Left lobe of liver (tissue), 2 donors: Measurements from ENCODE around the gene BCL7A. TPM values are rescaled to one million over a fixed set of nuclear protein-coding genes. Genes with fewer than 3 reads are reported as not detected.
"Not testable (repeated sequence)": the region's sequence is repeated elsewhere in the genome, so short reads cannot be mapped to it uniquely, and the experiment has no call there.

Experiments used
- ATAC-seq: fragments of 200-7000 bp; cut with Tn5 transposase; one replicate; pipeline ENCODE4 v1.9.1; 2020; ENCODE audit warnings: mild to moderate bottlenecking, moderate library complexity
- DNase-seq: peaks from one replicate; pipeline ENCODE4 v3.0.0-alpha.2; 2020; ENCODE audit warnings: low spot score
- total RNA-seq: library from RNA; stranded (reverse); gene quantifications from one replicate; pipeline ENCODE4 v1.2.1, GENCODE V29; 2021
- donor health status: DM: no; HTN: no; CAD: no; lungs with moderate emphysema.
- donor health status: DM: no; HTN: yes; CAD: no.

BCL7A gene
- total RNA-seq = 5.2 TPM

DNA sequence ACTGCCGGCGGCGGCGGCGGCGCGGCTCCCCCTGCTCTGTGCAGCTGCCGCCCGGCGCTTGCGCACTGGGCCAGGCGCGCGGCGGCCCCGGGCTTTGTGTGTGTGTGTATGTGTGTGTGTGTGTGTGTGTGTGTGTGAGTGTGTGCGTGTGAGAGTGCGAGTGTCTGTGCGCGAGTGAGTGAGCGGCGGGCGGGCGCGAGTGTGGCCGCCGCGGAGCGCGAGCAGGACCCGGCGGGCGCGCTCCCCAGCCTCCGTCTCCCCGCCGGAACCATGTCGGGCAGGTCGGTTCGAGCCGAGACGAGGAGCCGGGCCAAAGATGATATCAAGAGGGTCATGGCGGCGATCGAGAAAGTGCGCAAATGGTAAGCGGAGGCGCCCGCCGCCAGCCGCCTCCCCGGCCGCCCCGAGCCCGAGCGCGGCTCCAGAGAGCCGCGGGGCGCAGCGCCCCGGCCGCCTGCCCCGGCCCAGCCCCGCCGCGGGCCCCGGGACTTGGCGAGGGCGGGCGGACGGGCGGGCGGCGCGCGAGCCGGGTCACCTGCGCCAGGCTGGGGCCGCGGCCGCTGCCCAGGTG is at the start of gene BCL7A:
Gene BCL7A, plus strand, starts transcription at position 63 of the 571 bp plus-strand sequence. Its CDS starts 208 bp downstream, at position 271.
- ATAC-seq (peak; percentile 74), DNase-seq (peak; percentile 80)

DNA sequence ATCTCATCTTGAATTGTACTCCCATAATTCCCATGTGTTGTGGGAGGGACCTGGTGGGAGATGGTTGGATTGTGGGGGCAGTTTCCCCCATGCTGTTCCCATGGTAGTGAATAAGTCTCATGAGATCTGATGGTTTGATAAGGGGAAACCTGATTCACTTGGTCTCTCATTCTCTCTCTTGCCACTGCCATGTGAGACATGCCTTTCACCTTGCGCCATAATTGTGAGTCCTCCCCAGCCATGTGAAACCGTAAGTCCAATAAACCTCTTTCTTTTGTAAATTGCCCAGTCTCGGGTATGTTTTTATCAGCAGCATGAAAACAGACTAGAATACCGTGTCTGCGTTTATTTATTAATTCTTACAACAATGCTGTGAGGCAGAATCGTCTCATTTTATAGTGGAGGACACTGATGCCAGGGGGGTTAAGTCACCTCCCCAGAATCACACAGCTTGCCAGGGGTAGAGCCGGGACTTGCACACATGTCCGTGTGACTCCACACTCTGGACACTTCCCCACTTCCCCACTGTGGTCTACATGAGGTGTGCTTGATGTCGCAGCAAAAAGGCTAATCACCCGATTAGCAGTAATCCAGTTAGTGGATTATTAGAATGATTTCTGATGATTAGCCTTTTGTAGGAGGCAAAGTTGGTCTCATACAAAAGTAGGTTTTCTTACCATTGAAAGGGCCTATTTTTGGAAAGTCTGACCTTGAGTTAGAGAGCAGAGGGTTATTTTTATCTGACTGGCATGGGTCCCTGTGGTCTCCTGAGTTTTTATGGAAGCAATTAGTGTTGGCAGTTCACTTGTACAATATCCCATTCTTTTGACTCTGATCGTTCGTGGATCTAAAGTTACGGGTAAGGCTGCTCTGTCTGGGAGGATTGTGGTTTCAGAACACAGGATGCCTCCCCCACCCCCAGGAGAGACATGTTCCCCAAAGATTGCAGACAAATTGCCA is 47.4 kb upstream of the BCL7A start:
- DNase-seq (no peak), ATAC-seq (no peak)

DNA sequence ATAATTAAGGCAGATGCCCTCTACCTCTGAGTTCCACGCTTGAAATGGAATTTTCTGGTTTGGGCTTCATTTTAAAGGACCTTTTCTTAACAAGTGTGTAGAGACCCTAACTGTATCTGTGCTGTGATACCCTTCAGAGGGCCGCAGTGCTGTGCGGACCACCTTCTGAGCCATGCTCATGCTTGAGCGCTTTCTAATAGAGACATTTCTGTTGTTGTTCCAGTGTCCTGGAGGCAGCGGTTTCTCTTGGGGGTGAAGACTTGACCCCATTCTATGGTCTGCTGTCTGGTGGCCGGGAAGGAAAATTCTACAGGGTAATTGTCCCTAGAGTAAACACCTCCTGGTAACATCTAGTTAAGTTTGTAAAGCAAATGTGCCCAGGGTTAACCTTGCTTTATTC is 46.7 kb upstream of the BCL7A start:
- DNase-seq (no peak), ATAC-seq (no peak)

DNA sequence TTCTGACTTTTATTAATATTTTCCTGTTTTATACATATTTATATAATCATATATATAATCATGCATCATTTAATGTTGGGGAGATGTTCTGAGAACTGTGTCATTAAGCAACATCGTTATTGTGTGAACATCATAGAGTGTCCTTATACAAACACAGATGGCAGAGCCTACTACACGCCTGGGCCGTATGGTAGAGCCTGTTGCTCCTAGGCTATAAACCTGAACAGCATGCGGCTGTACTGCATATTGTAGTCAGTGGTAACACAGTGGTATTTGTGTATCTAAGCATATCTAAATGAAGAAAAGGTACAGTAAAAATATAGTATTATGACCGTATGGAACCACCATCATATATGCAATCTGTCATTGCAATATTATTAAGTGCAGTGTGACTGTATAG is 44.7 kb upstream of the BCL7A start:
- DNase-seq = no peak
- no peak for ATAC-seq

DNA sequence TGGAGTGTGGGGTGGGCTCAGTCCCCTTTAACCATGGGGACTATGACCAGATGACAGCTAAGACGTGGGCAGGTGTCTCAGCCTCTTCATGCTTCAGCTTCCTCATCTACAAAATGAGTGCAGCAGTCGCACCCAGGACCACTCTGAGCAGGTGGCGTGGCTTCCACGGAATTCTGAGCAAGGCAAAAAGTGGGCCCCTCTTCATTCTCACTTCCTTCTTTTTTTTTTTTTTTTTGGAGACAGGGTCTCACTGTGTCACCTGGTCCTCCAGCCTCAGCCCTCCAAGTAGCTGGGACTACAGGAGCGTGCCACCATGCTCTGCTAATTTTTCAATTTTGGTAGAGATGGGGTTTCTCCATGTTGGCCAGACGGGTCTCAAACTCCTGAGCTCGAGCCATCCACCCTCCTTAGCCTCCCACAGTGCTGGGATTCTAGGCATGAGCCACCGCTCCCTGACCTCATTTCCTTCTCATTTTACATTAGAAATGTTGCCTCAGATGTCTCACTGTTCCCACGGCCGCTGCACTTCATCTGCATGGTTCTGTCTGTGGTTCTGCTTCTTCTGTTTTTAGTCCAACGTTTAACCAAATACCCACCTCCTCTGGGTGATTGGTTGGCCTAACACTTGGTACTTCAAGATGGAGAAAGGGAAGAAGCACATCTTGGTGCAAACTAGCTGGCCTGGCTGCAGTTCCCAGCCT is 41.3 kb upstream of the BCL7A start:
- DNase-seq = no peak
- ATAC-seq = no peak

DNA sequence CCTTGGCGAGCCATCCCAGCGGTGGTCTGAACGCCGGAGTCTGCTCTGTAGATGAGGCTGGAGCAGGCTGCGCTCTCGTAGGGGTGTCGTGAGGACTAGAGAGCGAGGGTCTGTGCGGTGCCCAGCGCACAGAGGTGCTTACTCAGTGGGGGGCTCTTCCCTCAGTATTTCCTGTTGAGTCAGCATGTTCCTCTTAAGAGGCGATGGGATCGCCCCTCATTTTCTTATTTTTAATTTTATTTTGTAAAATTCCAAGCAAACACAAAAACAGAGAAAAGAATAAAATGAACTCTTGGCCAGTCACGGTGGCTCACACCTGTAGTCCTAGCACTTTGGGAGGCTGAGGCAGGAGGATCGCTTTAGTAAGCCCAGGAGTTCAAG is 40.8 kb upstream of the BCL7A start:
- DNase-seq (no peak), ATAC-seq (no peak)

DNA sequence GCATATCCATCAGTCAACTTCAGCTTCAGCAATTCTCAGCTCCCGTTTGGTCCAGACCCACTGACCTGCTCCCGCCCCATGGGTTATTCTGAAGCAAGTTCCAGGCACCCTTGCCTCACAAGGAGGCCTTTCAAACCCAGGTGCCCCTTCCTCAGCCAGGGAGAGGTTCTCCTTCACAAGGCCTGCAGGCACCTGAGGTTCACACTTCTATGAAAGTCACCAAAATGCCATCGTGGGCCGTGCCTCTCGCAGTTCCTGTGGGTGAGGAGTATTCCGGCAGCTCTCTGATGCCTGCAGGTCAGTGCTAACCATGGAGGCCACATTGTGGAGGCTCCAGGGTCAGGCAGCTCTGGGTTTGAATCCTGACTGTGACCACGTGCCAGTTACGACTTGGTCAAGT is 40.2 kb upstream of the BCL7A start:
- DNase-seq (no peak), ATAC-seq (no peak)

DNA sequence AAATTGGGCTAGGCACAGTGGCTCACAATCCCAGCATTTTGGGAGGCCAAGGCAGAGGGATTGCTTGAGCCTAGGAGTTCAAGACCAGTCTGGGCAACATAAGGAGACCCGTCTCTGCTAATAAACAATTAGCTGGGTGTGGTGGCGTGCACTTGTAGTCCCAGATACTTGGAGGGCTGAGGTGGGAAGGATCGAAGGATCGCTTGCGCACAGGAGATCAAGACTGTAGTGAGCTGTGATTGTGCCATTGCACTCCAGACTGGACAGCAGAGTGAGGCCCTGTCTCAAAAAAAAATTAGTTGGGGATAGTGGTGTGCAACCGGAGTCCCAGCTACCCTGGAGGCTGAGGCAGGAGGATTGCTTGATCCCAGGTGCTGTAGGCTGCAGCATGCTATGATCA is 38.7 kb upstream of the BCL7A start:
- ATAC-seq (no peak), DNase-seq (no peak)

DNA sequence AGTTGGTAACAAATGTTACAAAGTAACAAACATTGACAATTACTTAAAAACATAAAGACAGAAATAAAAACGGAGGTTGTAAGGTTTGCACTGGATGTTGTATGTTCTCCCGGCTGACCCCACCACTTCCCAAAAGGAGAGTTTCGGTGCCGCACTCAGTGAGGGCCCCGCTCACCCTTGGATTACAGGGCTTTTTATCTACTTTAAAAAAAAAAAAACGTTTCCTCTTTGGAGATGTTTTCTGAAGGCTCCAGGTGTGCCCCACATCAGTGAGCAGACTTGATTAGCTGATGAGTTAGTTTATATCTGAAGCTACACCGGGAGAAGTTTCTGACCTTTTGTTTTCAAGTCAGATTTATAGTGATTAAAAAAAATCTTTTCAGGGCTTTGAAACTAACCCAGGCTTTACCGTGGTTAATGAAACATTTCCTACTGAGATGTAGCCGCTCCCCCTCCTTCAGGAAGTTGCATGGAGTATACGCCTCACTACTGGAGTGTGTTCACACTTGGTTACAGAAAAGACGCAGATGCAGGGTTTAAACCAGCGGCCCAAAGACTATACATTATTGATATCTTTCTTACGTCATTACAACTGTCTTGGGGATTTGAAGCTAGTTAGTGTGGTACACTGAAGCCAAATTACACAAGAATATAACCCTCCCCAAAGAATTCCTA is 38.0 kb upstream of the BCL7A start:
- ATAC-seq (no peak), DNase-seq (no peak)

DNA sequence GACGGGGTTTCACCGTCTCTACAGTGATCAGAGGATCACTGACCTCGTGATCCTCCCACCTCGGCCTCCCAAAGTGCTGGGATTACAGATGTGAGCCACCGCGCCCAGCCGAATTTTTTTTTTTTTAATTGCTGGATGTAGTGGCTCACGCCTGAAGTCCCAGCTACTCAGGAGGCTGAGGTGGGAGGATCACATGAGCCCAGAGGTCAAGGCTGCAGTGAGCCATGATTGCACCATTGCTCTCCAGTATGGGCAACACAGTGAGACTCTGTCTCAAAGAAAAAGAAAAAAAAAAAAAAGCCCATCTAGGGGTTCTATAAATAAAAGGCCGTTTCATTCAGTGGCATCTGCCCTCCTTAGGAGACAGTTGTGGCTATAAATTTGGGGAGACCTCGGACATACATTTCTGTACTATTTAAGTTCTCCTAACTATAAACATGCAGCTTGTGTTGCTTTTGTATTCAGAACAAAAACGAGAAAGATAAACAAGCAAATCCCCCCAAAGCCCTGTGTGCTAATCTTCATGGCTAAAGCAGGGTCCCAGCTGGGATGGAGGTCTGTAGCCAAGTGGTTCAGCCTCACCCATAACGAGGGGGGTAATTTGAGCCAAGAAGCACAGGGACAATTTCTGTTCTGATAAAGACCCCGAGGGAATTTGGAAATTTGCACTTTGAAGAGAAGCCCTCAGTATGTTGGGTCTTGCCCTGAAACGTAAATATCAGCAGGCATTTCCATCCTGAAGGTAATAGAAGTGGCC is 35.0 kb upstream of the BCL7A start:
- no peak for ATAC-seq
- DNase-seq = no peak

DNA sequence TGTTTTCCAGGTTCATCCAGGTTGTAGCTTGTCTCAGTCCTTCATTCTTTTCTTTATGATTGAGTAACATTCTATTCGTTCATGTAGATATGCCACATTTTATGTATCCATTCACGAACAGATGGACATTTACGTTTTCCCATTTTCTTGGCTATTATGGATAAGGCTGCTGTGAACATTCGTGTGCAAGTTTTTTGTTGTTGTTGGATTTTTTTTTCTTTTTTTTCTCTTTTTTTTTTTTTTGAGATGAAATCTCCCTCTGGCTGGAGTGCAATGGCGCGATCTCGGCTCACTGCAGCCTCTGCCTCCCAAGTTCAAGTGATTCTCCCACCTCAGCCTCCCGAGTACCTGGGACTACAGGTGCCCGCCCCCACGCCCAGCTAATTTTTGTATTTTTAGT is 33.2 kb upstream of the BCL7A start:
- not testable (repeated sequence) for ATAC-seq, DNase-seq

DNA sequence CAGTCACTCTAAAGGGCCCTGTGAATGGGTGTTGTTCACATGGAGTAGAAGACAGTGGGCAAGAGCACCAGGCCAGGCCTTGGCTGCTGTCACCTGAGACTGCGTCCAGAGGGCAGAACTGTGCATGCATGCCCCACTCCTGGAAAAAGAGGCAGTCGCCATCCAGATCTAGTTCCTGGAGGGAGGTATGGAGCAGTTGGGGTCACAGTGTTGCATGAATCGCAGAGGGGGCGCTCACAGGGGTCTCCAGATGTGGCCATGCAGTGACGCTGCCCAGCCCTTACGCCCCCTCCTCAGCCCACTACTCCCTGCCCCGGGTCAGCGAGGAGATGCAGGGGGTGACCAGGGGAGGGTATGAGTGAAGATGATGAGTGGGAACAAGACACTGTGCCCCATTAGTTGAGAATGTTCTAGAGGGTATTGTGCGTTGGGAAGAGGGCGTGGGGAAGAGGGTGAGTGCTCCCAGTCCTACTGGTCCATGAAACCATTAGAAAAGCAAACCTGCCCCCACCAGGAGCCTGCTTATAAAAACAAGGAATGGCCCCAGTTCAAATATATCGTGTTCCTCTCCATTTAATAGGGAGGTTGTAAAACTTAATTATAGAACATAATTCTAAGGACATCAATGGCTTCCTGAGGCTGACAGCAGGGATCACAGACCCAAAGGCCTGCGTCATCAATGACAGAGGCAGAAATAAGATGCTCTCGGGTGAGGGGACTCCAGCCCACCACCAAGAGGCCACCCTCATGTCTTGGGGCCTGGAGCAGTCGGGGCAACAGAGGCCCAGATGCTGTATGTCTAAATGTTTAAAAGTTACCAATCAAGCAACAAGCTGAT is 32.2 kb upstream of the BCL7A start:
- ATAC-seq (no peak), DNase-seq (no peak)

DNA sequence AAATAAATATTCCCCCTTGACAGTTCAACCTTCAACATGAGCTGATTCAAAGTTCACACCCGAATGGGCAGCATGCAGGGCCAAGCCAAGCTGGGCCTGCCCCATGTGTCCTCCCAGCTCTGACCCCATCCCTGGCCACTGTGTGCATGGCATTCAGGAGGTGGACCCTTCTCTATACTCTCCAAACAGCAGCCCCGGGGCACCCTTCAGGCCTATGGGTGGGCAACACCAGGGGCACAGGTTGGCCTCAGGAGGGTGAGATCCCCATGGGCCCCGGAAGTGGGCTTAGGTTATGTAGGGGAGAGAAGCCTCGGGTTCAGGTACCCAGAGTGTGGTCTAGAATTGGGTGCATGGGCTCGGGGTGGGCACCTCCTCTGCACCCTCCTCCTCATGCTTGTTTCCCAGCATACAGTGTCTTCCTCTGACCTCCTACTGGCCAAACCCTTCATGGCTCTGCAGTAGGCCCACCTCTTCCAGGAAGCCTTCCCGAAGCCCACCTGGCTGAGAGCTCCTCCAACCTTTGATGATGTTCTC is 31.5 kb upstream of the BCL7A start:
- DNase-seq (no peak), ATAC-seq (no peak)

DNA sequence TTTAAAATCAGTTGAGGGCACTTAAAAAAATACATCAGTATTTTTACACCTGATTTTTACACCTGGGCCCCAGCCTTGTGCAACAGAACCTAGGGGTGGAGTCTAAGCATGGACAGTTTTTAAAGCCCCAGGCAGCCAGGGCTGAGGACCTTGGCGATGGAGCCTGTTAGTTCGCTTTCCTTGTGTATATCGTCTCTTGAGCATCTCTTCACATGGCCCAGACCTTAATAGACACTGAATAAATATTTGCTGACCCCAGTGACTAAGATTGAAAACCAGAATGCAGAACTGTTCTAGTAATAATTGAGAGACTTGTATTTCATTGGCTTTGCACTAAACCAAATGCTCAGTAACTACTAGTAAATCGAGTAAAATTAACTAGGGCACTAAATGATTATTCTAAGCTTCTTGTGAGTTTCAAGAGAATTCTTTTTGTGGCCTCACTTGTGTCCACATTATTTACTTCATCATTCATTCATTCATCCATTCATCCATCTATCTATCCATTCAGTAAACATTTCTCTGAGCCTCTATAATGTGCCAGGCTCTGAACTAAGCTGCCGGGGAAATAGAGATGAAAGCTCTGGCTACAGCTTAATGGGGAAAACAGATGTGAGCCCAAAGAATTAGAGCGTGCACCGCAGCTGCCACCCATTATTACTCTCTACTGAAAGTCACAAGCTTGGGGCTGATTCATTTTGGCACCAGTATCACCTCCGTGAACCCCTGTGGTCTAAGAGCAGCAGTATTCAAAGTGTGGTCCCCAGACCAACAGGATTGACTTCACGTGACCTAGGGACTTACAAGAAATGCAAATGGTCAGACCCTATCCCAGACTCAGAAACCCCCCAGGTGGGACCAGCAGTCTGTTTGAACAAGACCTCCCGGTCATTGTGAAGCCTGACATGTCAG is 30.7 kb upstream of the BCL7A start:
- DNase-seq (no peak), ATAC-seq (no peak)

DNA sequence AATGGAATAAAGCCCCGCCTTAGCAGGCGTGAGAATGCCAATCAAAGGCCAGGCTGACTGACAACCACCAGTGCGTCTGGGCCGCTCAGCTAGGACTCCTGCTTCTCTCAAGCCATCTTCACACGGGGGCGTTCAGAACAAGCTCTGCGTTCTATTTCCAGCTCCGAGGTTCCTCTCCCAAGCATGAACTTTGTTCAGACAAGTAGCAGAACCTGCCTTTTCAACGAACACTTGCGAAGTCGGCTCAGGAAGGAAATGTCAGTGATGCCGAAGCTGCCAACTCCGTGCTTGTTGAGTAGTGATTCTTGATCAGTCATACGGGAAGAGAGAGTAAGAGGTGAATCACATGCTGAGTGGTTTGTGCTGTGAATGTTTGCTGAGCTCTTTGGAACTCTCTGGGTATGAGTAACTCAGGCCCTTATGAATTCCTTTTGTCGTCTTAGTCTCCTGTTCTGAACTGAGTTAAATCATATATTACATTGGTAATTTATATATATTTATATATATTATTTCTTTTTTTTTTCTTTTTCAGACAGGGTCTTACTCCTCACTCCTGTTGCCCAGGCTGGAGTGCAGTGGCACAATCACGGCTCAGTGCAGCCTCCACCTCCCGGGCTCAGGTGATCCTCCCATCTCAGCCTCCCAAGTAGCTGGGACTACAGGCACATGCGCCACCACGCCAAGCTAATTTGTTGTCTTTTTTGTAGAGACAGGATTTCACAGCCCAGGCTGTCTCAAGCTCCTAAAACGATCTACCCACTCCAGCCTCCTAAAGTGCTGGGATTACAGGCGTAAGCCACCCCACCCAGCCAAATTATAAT is 29.4 kb upstream of the BCL7A start:
- ATAC-seq (peak; percentile 27), DNase-seq (no peak)

DNA sequence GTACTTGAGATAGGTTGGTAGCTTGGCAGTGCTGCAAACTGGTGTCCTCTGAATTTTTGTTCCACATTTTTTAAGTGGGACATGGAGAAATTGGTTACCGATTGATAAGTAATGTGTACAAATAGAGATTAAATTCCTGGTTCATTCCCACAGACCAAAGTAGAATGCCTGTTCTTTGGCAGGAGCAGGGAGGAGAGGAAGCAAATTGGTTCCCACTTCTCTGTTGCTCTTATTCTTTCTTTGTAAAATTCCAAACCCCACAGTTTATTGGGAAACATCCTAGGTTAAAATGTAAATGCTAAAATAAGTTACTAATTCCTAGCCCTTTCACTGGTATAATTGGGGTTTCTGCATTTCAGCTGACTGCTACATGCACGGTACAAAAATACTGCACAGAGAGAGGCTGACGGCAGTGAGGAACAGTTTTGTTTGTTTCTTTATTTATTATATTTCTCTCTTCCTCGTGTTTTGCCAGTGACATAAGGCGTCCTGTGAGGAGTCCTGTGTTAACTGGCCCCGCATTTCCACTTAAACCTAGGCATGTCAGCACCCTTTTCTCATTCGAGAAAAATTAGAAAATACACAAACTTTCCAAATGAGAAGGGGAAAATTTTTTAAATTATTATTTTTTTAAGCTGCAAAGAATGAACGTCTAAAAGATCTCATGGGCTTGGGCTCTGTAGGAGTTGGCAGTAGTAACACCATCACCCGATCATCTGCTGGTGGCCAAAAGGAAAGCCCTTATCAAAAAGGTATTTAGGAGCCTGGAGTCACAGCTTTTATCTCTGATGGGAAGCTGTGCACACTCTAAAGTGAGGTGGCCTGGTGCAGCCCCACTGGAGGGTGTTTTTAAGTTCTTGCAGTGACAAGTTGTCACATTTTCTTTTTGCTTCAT is 25.4 kb upstream of the BCL7A start:
- DNase-seq (no peak), ATAC-seq (no peak)
